DMS53 treated with DMSO at 0.1 percent for 48 hours (cell line): ENCODE data around the gene RPS5.

ENCODE experiments used
- DNase-seq: peaks from one replicate; lab custom pipeline; 2025; ENCODE audit not compliant: unreplicated experiment; lab: John Stamatoyannopoulos, UW

RPS5 gene

GRCh38 chr19:58385313-58385890, 1.7 kb upstream of the RPS5 start:
- no peak for DNase-seq

GRCh38 chr19:58385891-58386575, 1.0 kb upstream of the RPS5 start:
- DNase-seq = no peak

- DNase-seq = no peak
Observed at GRCh38 chr19:58387338-58388174, 487 bp downstream of the RPS5 start.

GRCh38 chr19:58388175-58388526, 1.1 kb downstream of the RPS5 start:
- no peak for DNase-seq

- no peak for DNase-seq
Observed at GRCh38 chr19:58392945-58393724, 6.1 kb downstream of the RPS5 start.

- no peak for DNase-seq
Observed at GRCh38 chr19:58393725-58394033, 6.6 kb downstream of the RPS5 start.

- DNase-seq = no peak
Observed at GRCh38 chr19:58394821-58395219, 7.8 kb downstream of the RPS5 start.

- peak; percentile 73 for DNase-seq
Observed at GRCh38 chr19:58395220-58395978, 8.3 kb downstream of the RPS5 start, which contains the start of gene RNF225. RNF225 (plus strand) TSS chr19:58395656; CDS start chr19:58396090, 434 bp downstream.

- no peak for DNase-seq
Observed at GRCh38 chr19:58395979-58396627, 9.0 kb downstream of the RPS5 start.

- DNase-seq = no peak
Observed at GRCh38 chr19:58396691-58397532, 9.8 kb downstream of the RPS5 start.

GRCh38 chr19:58397533-58398037, 10.5 kb downstream of the RPS5 start:
- DNase-seq = no peak

- DNase-seq = no peak
Observed at GRCh38 chr19:58398087-58398486, 11.0 kb downstream of the RPS5 start.

GRCh38 chr19:58398545-58398944, 11.5 kb downstream of the RPS5 start:
- DNase-seq = no peak

GRCh38 chr19:58399903-58400302, 12.8 kb downstream of the RPS5 start:
- DNase-seq = no peak

- DNase-seq = no peak
Observed at GRCh38 chr19:58400316-58400915, 13.3 kb downstream of the RPS5 start.

- DNase-seq = peak; percentile 98
Observed at GRCh38 chr19:58400916-58401839, 14.1 kb downstream of the RPS5 start.

GRCh38 chr19:58401840-58402421, 14.9 kb downstream of the RPS5 start:
- DNase-seq = no peak
